HCT116 (cell line): ENCODE results near the gene GGNBP2. TPM values are rescaled to one million over a fixed set of nuclear protein-coding genes. Genes with fewer than 3 reads are reported as not detected.

Source experiments
- ATAC-seq: fragments of 200-7000 bp; cut with Tn5 transposase; 2 replicates; pipeline ENCODE4 v1.9.1; 2020; ENCODE audit warnings: mild to moderate bottlenecking, moderate library complexity
- BruUV-seq: library from RNA; stranded (reverse); fragments of 400-500 nt; replicated peaks from 2 replicates; lab custom pipeline; 2021; lab: Mats Ljungman, UMichigan
- CTCF ChIA-PET: fragments of 300-600 bp; sonication (Branson Sonifier 250); formaldehyde crosslinking; loops from one replicate; lab custom pipeline; 2021; ENCODE audit warnings: antibody characterized with exemption; lab: Charles Lee
- POLR2A ChIA-PET: fragments of 300-600, 350-600 bp; sonication (Branson Sonifier 250); formaldehyde crosslinking; loops from one replicate; lab custom pipeline; 2021; ENCODE audit warnings: antibody characterized with exemption; lab: Charles Lee
- RAD21 ChIA-PET, 2 experiments: fragments of 300-600 bp; sonication (Branson Sonifier 250); formaldehyde crosslinking; loops; one replicate each; lab custom pipeline; 2023; ENCODE audit warnings: low total read pairs in 2 of 2; ENCODE audit not compliant: uncharacterized antibody in 2 of 2, unreplicated experiment in 2 of 2, low non-redundant PET in 1 of 2; lab: Charles Lee
- DNase-seq: peaks from one replicate; pipeline ENCODE4 v3.0.0-alpha.2; 2010; ENCODE audit warnings: low read depth, low spot score
- H2AFZ ChIP-seq: fragments of 200-600 bp; shearing (Covaris generic), sonication (generic); 2 replicates; pipeline ENCODE4 v1.6.1; 2017; ENCODE audit warnings: low read depth, mixed run types, mixed read lengths, antibody characterized with exemption, low read length; ENCODE audit not compliant: poor library complexity, severe bottlenecking
- H3K27ac ChIP-seq: 2 replicates; pipeline ENCODE4 v1.5.1; 2012; ENCODE audit warnings: low read depth, low read length
- H3K27me3 ChIP-seq: fragments of 200-600 bp; sonication (generic); 2 replicates; pipeline ENCODE4 v1.6.1; 2016; ENCODE audit warnings: mixed run types, low read length, mixed read lengths; ENCODE audit not compliant: insufficient read depth
- H3K36me3 ChIP-seq, 2 experiments: fragments of 200-500 bp in 1 of 2; fragments of 200-600 bp in 1 of 2; sonication (Bioruptor generic) in 1 of 2; sonication (generic) in 1 of 2; 2 replicates each; pipeline versions ENCODE4 v1.5.1 to v1.6.1; 2014 to 2016; ENCODE audit warnings: low read length in 2 of 2, inconsistent platforms in 1 of 2, mixed read lengths in 1 of 2, mixed run types in 1 of 2; ENCODE audit not compliant: insufficient read depth in 2 of 2, control insufficient read depth in 1 of 2
- H3K4me1 ChIP-seq, 2 experiments: fragments of 200-600 bp in 1 of 2; sonication (generic) in 1 of 2; 2 replicates each; pipeline versions ENCODE4 v1.5.1 to v1.6.1; 2012 to 2017; ENCODE audit warnings: low read length in 2 of 2, inconsistent platforms in 1 of 2, mild to moderate bottlenecking in 1 of 2, mixed read lengths in 1 of 2, mixed run types in 1 of 2, moderate library complexity in 1 of 2; ENCODE audit not compliant: insufficient read depth in 2 of 2, control insufficient read depth in 1 of 2
- H3K4me2 ChIP-seq: fragments of 200-600 bp; sonication (generic); 2 replicates; pipeline ENCODE4 v1.6.1; 2017; ENCODE audit warnings: mixed run types, low read length, mixed read lengths
- H3K4me3 ChIP-seq, 2 experiments: fragments of 200-600 bp in 1 of 2; sonication (generic) in 1 of 2; replicated peaks in 1 of 2; 2 replicates each; pipeline ENCODE4 v1.5.1; 2011 to 2016; ENCODE audit warnings: low read length in 2 of 2, control low read depth in 1 of 2, low read depth in 1 of 2, mild to moderate bottlenecking in 1 of 2, mixed read lengths in 1 of 2, mixed run types in 1 of 2
- H3K79me2 ChIP-seq: fragments of 200-600 bp; sonication (generic); 2 replicates; pipeline ENCODE4 v1.6.1; 2017; ENCODE audit warnings: mild to moderate bottlenecking, mixed run types, low read length, moderate library complexity, mixed read lengths; ENCODE audit not compliant: insufficient read depth
- H3K9ac ChIP-seq: fragments of 200-600 bp; sonication (generic); 2 replicates; pipeline ENCODE4 v1.6.1; 2016; ENCODE audit warnings: low read length, mixed read lengths
- H3K9me2 ChIP-seq: fragments of 200-600 bp; sonication (generic), shearing (Covaris generic); 2 replicates; pipeline ENCODE4 v1.6.1; 2017; ENCODE audit warnings: mixed run types, mild to moderate bottlenecking, moderate library complexity; ENCODE audit not compliant: insufficient read depth
- H3K9me3 ChIP-seq, 2 experiments: fragments of 200-500 bp in 1 of 2; fragments of 200-600 bp in 1 of 2; sonication (Bioruptor generic) in 1 of 2; sonication (generic) in 1 of 2; 2 replicates each; pipeline ENCODE4 v1.6.1; 2014 to 2017; ENCODE audit warnings: low read length in 2 of 2, mixed read lengths in 2 of 2, inconsistent platforms in 1 of 2, low read depth in 1 of 2, mild to moderate bottlenecking in 1 of 2, mixed run types in 1 of 2, moderate library complexity in 1 of 2; ENCODE audit not compliant: control insufficient read depth in 1 of 2, insufficient read depth in 1 of 2
- H4K20me1 ChIP-seq: fragments of 200-600 bp; sonication (generic), shearing (Covaris generic); 2 replicates; pipeline ENCODE4 v1.6.1; 2017; ENCODE audit warnings: mixed run types, mild to moderate bottlenecking, moderate library complexity; ENCODE audit not compliant: insufficient read depth
- CBX3 ChIP-seq: IDR thresholded peaks from 2 replicates; pipeline ENCODE4 v1.6.1; 2012; ENCODE audit warnings: low read depth
- CEBPB ChIP-seq: IDR thresholded peaks from 2 replicates; pipeline ENCODE4 v1.6.1; 2012; ENCODE audit warnings: low read depth
- EZH2 ChIP-seq: fragments of 200-600 bp; sonication (generic); IDR thresholded peaks from 2 replicates; pipeline ENCODE4 v1.6.1; 2017; ENCODE audit warnings: antibody characterized with exemption, mixed run types
- EZH2phosphoT487 ChIP-seq: fragments of 200-600 bp; IDR thresholded peaks from 2 replicates; pipeline ENCODE4 v1.6.1; 2018; ENCODE audit warnings: antibody characterized with exemption, borderline replicate concordance
- JUND ChIP-seq: IDR thresholded peaks from 2 replicates; pipeline ENCODE4 v1.6.1; 2012
- POLR2A ChIP-seq: IDR thresholded peaks from 2 replicates; pipeline ENCODE4 v1.7.0; 2011; ENCODE audit warnings: borderline replicate concordance; ENCODE audit not compliant: insufficient read depth, insufficient read length; ENCODE audit errors: extremely low read depth
- POLR2AphosphoS5 ChIP-seq: IDR thresholded peaks from 2 replicates; pipeline ENCODE4 v1.6.1; 2011; ENCODE audit warnings: mild to moderate bottlenecking, low read depth, low read length, moderate library complexity
- SIN3A ChIP-seq: IDR thresholded peaks from 2 replicates; pipeline ENCODE4 v1.6.1; 2012; ENCODE audit warnings: low read depth
- SP1 ChIP-seq: IDR thresholded peaks from 2 replicates; pipeline ENCODE4 v1.6.1; 2012; ENCODE audit warnings: low read depth
- SRF ChIP-seq: IDR thresholded peaks from 2 replicates; pipeline ENCODE4 v1.6.1; 2012; ENCODE audit warnings: low read depth
- ZFX ChIP-seq: fragments of 450-650 bp; IDR thresholded peaks from 2 replicates; pipeline ENCODE4 v1.6.1; 2017
- ZNF274 ChIP-seq: fragments of 200-500 bp; sonication (Bioruptor generic); IDR thresholded peaks from 2 replicates; pipeline ENCODE4 v1.6.1; 2014; ENCODE audit warnings: mild to moderate bottlenecking, low read depth, low read length, inconsistent platforms
- intact Hi-C: fragments of 100-400 bp; cut with micrococcal nuclease; formaldehyde crosslinking; loops from 2 replicates; pipeline ENCODE4 v1.10.0; 2022
- total RNA-seq: library from RNA; stranded (reverse); gene quantifications from one replicate; pipeline ENCODE4 v1.2.1, GENCODE V29; 2021; ENCODE audit not compliant: unreplicated experiment
- TF ChIP-seq, protein P1 (sequence below), 3 experiments: fragments of 200-600 bp in 1 of 3; sonication (generic) in 1 of 3; IDR thresholded peaks in 2 of 3; conservative IDR thresholded peaks in 1 of 3; 2 replicates each; pipeline ENCODE4 v1.5.1; 2012 to 2017; ENCODE audit warnings: low read depth in 2 of 3, low read length in 2 of 3, antibody characterized with exemption in 1 of 3, borderline replicate concordance in 1 of 3, control low read depth in 1 of 3, mild to moderate bottlenecking in 1 of 3, mixed read lengths in 1 of 3, mixed run types in 1 of 3, moderate library complexity in 1 of 3; ENCODE audit not compliant: insufficient read depth in 1 of 3
- TF ChIP-seq, protein P2 (sequence below): IDR thresholded peaks from 2 replicates; pipeline ENCODE4 v1.6.1; 2011; ENCODE audit warnings: mild to moderate bottlenecking, low read length, moderate library complexity; ENCODE audit not compliant: insufficient replicate concordance; ENCODE audit errors: extremely low read depth
- TF ChIP-seq, protein P3 (sequence below): IDR thresholded peaks from 2 replicates; pipeline ENCODE4 v1.6.1; 2012
- TF ChIP-seq, protein P4 (sequence below): IDR thresholded peaks from 2 replicates; pipeline ENCODE4 v1.6.1; 2012; ENCODE audit warnings: low read depth

The GGNBP2 gene
- total RNA-seq, 1 experiment from 2014 or later: 58.2 TPM

DNA sequence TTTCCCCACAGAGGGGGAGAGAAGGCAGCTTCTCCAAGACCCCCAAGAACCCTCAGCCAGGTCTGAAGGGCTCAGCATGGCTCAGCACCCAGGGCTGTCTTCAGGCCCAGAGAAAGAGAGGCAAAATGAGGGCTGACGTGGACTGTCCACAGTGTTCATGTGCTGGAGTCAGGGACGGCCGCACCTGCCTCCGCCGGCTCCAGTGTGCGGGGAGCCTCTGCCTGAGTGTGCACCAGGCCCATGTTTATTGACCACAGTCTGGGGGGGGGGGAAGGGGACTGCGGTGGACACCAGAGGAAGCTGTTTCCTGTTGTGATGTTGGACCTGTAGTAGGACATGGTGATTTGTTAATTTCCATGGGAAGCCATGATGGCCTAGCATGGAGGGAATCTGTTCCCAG is 63.6 kb downstream of the GGNBP2 start:
- no peak for TF ChIP-seq JUND
- no peak for TF ChIP-seq SIN3A
- TF ChIP-seq, protein P1, sequence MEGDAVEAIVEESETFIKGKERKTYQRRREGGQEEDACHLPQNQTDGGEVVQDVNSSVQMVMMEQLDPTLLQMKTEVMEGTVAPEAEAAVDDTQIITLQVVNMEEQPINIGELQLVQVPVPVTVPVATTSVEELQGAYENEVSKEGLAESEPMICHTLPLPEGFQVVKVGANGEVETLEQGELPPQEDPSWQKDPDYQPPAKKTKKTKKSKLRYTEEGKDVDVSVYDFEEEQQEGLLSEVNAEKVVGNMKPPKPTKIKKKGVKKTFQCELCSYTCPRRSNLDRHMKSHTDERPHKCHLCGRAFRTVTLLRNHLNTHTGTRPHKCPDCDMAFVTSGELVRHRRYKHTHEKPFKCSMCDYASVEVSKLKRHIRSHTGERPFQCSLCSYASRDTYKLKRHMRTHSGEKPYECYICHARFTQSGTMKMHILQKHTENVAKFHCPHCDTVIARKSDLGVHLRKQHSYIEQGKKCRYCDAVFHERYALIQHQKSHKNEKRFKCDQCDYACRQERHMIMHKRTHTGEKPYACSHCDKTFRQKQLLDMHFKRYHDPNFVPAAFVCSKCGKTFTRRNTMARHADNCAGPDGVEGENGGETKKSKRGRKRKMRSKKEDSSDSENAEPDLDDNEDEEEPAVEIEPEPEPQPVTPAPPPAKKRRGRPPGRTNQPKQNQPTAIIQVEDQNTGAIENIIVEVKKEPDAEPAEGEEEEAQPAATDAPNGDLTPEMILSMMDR (IDR thresholded peaks at IDR 0.05 in 2 of 3, conservative IDR thresholded peaks at IDR 0.05 in 1 of 3; ENCODE audit: borderline replicate concordance in 1 of 3, insufficient read depth in 1 of 3, low read depth in 2 of 3, low read length in 2 of 3): no peak
- TF ChIP-seq, protein P2, sequence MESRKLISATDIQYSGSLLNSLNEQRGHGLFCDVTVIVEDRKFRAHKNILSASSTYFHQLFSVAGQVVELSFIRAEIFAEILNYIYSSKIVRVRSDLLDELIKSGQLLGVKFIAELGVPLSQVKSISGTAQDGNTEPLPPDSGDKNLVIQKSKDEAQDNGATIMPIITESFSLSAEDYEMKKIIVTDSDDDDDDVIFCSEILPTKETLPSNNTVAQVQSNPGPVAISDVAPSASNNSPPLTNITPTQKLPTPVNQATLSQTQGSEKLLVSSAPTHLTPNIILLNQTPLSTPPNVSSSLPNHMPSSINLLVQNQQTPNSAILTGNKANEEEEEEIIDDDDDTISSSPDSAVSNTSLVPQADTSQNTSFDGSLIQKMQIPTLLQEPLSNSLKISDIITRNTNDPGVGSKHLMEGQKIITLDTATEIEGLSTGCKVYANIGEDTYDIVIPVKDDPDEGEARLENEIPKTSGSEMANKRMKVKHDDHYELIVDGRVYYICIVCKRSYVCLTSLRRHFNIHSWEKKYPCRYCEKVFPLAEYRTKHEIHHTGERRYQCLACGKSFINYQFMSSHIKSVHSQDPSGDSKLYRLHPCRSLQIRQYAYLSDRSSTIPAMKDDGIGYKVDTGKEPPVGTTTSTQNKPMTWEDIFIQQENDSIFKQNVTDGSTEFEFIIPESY: no peak
- TF ChIP-seq, protein P3, sequence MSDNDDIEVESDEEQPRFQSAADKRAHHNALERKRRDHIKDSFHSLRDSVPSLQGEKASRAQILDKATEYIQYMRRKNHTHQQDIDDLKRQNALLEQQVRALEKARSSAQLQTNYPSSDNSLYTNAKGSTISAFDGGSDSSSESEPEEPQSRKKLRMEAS: no peak
- TF ChIP-seq ZFX: no peak
- TF ChIP-seq SRF: no peak
- TF ChIP-seq EZH2phosphoT487: no peak
- TF ChIP-seq POLR2AphosphoS5: no peak
- no peak for TF ChIP-seq SP1
- no peak for TF ChIP-seq CEBPB
- no peak for TF ChIP-seq POLR2A
- no peak for TF ChIP-seq CBX3
- no peak for TF ChIP-seq ZNF274
- TF ChIP-seq, protein P4, sequence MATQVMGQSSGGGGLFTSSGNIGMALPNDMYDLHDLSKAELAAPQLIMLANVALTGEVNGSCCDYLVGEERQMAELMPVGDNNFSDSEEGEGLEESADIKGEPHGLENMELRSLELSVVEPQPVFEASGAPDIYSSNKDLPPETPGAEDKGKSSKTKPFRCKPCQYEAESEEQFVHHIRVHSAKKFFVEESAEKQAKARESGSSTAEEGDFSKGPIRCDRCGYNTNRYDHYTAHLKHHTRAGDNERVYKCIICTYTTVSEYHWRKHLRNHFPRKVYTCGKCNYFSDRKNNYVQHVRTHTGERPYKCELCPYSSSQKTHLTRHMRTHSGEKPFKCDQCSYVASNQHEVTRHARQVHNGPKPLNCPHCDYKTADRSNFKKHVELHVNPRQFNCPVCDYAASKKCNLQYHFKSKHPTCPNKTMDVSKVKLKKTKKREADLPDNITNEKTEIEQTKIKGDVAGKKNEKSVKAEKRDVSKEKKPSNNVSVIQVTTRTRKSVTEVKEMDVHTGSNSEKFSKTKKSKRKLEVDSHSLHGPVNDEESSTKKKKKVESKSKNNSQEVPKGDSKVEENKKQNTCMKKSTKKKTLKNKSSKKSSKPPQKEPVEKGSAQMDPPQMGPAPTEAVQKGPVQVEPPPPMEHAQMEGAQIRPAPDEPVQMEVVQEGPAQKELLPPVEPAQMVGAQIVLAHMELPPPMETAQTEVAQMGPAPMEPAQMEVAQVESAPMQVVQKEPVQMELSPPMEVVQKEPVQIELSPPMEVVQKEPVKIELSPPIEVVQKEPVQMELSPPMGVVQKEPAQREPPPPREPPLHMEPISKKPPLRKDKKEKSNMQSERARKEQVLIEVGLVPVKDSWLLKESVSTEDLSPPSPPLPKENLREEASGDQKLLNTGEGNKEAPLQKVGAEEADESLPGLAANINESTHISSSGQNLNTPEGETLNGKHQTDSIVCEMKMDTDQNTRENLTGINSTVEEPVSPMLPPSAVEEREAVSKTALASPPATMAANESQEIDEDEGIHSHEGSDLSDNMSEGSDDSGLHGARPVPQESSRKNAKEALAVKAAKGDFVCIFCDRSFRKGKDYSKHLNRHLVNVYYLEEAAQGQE: no peak
- no peak for TF ChIP-seq EZH2
- Histone ChIP-seq H3K36me3 (peaks cover 0 to 16% of the 10 kb centered on the region in 2 experiments; a peak in 1 of 4 replicates), H3K9me3 (no peaks in the 10 kb centered on the region), H3K4me2 (peak overlapping the region; percentile 49), H3K4me3 (no peak overlapping the region), H3K79me2 (peaks cover 29% of the 10 kb centered on the region), H3K9ac (0 out of 2 replicates have a peak overlapping the region, but pooled peaks have one; percentile 8), H3K27ac (peak overlapping the region; percentile 58), H3K27me3 (no peaks in the 10 kb centered on the region), H3K9me2 (no peaks in the 10 kb centered on the region), H4K20me1 (no peaks in the 10 kb centered on the region), H3K4me1 (peaks cover 17 to 36% of the 10 kb centered on the region in 2 experiments; a peak in 3 of 4 replicates), H2AFZ (no peak overlapping the region)
- ChIA-PET RAD21 (no interaction called here), POLR2A (interaction anchor here (1.5 kb wide), 1 partner anchor 64 kb away, joined by 3 read pairs; no protein-coding TSS in a partner anchor), CTCF (no interaction called here)
- intact Hi-C loops: no loop called here
- ATAC-seq: peak; percentile 10
- no TSS peak for BruUV-seq
- DNase-seq: no peak
